WTC11 (cell line): Measurements from ENCODE around the gene CNGA3.

ENCODE experiments used
- ATF6 ChIP-seq: sonication (generic); formaldehyde crosslinking; IDR thresholded peaks from 2 replicates; pipeline ENCODE4 v1.8.1; 2023; ENCODE audit warnings: mild to moderate bottlenecking, missing genetic modification reagents
- CREB1 ChIP-seq: sonication (generic); formaldehyde crosslinking; IDR thresholded peaks from 2 replicates; pipeline ENCODE4 v1.8.0; 2023; ENCODE audit warnings: mild to moderate bottlenecking, missing genetic modification reagents
- CTCF ChIP-seq: fragments of 200-600 bp; IDR thresholded peaks from 2 replicates; pipeline ENCODE4 v1.8.0; 2022; ENCODE audit warnings: antibody characterized with exemption
- E2F1 ChIP-seq: sonication (generic); formaldehyde crosslinking; IDR thresholded peaks from 2 replicates; pipeline ENCODE4 v1.8.0; 2022; ENCODE audit warnings: mild to moderate bottlenecking, missing genetic modification reagents
- ESRRA ChIP-seq: sonication (generic); formaldehyde crosslinking; IDR thresholded peaks from 2 replicates; pipeline ENCODE4 v1.8.1; 2022; ENCODE audit warnings: mild to moderate bottlenecking, missing genetic modification reagents, borderline replicate concordance
- FOXK1 ChIP-seq: sonication (generic); formaldehyde crosslinking; IDR thresholded peaks from 2 replicates; pipeline ENCODE4 v1.8.0; 2022; ENCODE audit warnings: mild to moderate bottlenecking, moderate library complexity, missing genetic modification reagents
- GTF2I ChIP-seq: fragments of 250-450 bp; sonication (Bioruptor Pico); conservative IDR thresholded peaks from 2 replicates; pipeline ENCODE4 v1.4.0; 2021; ENCODE audit warnings: mild to moderate bottlenecking
- HMGXB4 ChIP-seq: sonication (generic); formaldehyde crosslinking; IDR thresholded peaks from 2 replicates; pipeline ENCODE4 v1.8.1; 2023; ENCODE audit warnings: mild to moderate bottlenecking, moderate library complexity, missing genetic modification reagents
- IRF2 ChIP-seq: sonication (generic); formaldehyde crosslinking; IDR thresholded peaks from 2 replicates; pipeline ENCODE4 v1.8.0; 2022; ENCODE audit warnings: low read depth, missing genetic modification reagents, borderline replicate concordance
- MAX ChIP-seq: sonication (generic); formaldehyde crosslinking; IDR thresholded peaks from 2 replicates; pipeline ENCODE4 v1.8.0; 2022; ENCODE audit warnings: mild to moderate bottlenecking, missing genetic modification reagents
- NFATC4 ChIP-seq: fragments of 250-450 bp; sonication (Bioruptor Pico); IDR thresholded peaks from 2 replicates; pipeline ENCODE4 v1.9.0; 2021; ENCODE audit warnings: mild to moderate bottlenecking
- NR3C1 ChIP-seq: sonication (generic); formaldehyde crosslinking; conservative IDR thresholded peaks from 2 replicates; pipeline ENCODE4 v1.8.1; 2023; ENCODE audit warnings: low read depth, mild to moderate bottlenecking, missing genetic modification reagents
- TP53 ChIP-seq: sonication (generic); formaldehyde crosslinking; IDR thresholded peaks from 2 replicates; pipeline ENCODE4 v1.8.1; 2023; ENCODE audit warnings: mild to moderate bottlenecking, missing genetic modification reagents
- USF2 ChIP-seq: sonication (generic); formaldehyde crosslinking; IDR thresholded peaks from 2 replicates; pipeline ENCODE4 v1.8.1; 2023; ENCODE audit warnings: mild to moderate bottlenecking, missing genetic modification reagents, moderate library complexity

GRCh38 chr2:98300141-98300874 is 45.9 kb upstream of the CNGA3 start:
- TF ChIP-seq CTCF (no peak), MAX (no peak), FOXK1 (CRISPR knock-in tag) (no peak), ATF6 (CRISPR knock-in tag) (no peak), E2F1 (no peak), NFATC4 (no peak), GTF2I (CRISPR knock-in tag) (no peak), USF2 (CRISPR knock-in tag) (no peak), CREB1 (no peak), HMGXB4 (CRISPR knock-in tag) (no peak), IRF2 (CRISPR knock-in tag) (no peak), ESRRA (CRISPR knock-in tag) (no peak), NR3C1 (CRISPR knock-in tag) (no peak), TP53 (CRISPR knock-in tag) (no peak)
